MM.1S (cell line): ENCODE data around the gene CD6.

ENCODE experiments used
- DNase-seq: peaks from one replicate; pipeline ENCODE4 v3.0.0-alpha.2; 2015
- H2AFZ ChIP-seq: fragments of 300-600 bp; sonication (generic); 2 replicates; pipeline ENCODE4 v1.6.0; 2016; ENCODE audit warnings: antibody characterized with exemption, low read length
- H3F3A ChIP-seq: fragments of 300-600 bp; sonication (generic); 2 replicates; pipeline ENCODE4 v1.6.1; 2016; ENCODE audit warnings: mild to moderate bottlenecking, antibody characterized with exemption, low read length, moderate library complexity, mixed read lengths; ENCODE audit not compliant: insufficient read depth
- H3K27ac ChIP-seq: fragments of 300-600 bp; sonication (generic); 2 replicates; pipeline ENCODE4 v1.5.1; 2016; ENCODE audit warnings: mild to moderate bottlenecking, low read length
- H3K27me3 ChIP-seq: fragments of 300-600 bp; sonication (generic); replicated peaks from 2 replicates; pipeline ENCODE4 v1.6.0; 2016; ENCODE audit warnings: low read length; ENCODE audit not compliant: insufficient read depth
- H3K36me3 ChIP-seq: fragments of 300-600 bp; sonication (generic); replicated peaks from 2 replicates; pipeline ENCODE4 v1.6.1; 2016; ENCODE audit warnings: mild to moderate bottlenecking, low read length, mixed read lengths; ENCODE audit not compliant: insufficient read depth
- H3K4me1 ChIP-seq: fragments of 300-600 bp; sonication (generic); 2 replicates; pipeline ENCODE4 v1.6.1; 2016; ENCODE audit warnings: low read length, mixed read lengths
- H3K4me2 ChIP-seq: fragments of 300-600 bp; sonication (generic); 2 replicates; pipeline ENCODE4 v1.6.0; 2016; ENCODE audit warnings: low read depth, low read length
- H3K4me3 ChIP-seq: fragments of 300-600 bp; sonication (generic); 2 replicates; pipeline ENCODE4 v1.5.1; 2016; ENCODE audit warnings: low read length, mixed read lengths
- H3K79me2 ChIP-seq: fragments of 300-600 bp; sonication (generic); 2 replicates; pipeline ENCODE4 v1.6.1; 2016; ENCODE audit warnings: mixed run types, low read length, mixed read lengths
- H3K9ac ChIP-seq: fragments of 300-600 bp; sonication (generic); 2 replicates; pipeline ENCODE4 v1.6.1; 2016; ENCODE audit warnings: low read length, mixed read lengths
- H3K9me2 ChIP-seq: fragments of 300-600 bp; sonication (generic); replicated peaks from 2 replicates; pipeline ENCODE4 v1.6.1; 2016; ENCODE audit warnings: mild to moderate bottlenecking, low read length, mixed read lengths; ENCODE audit not compliant: insufficient read depth
- H3K9me3 ChIP-seq: fragments of 300-600 bp; sonication (generic); replicated peaks from 2 replicates; pipeline ENCODE4 v1.6.1; 2016; ENCODE audit warnings: mild to moderate bottlenecking, low read length, mixed read lengths; ENCODE audit not compliant: insufficient read depth
- H4K20me1 ChIP-seq: fragments of 300-600 bp; sonication (generic); 2 replicates; pipeline ENCODE4 v1.6.1; 2016; ENCODE audit warnings: mild to moderate bottlenecking, low read length, moderate library complexity, mixed read lengths; ENCODE audit not compliant: insufficient read depth
- CTCF ChIP-seq: fragments of 300-600 bp; sonication (generic); IDR thresholded peaks from 2 replicates; pipeline ENCODE4 v1.5.1; 2016; ENCODE audit warnings: antibody characterized with exemption, low read length, mixed read lengths
- EZH2 ChIP-seq: fragments of 300-600 bp; sonication (generic); optimal IDR thresholded peaks from 2 replicates; pipeline ENCODE3; 2017; ENCODE audit warnings: low read depth, mild to moderate bottlenecking, antibody characterized with exemption, low read length, mixed read lengths
- EZH2phosphoT487 ChIP-seq: fragments of 300-600 bp; sonication (generic); IDR thresholded peaks from 2 replicates; pipeline ENCODE4 v1.6.1; 2018; ENCODE audit warnings: antibody characterized with exemption, low read length

CD6 gene, protein sequence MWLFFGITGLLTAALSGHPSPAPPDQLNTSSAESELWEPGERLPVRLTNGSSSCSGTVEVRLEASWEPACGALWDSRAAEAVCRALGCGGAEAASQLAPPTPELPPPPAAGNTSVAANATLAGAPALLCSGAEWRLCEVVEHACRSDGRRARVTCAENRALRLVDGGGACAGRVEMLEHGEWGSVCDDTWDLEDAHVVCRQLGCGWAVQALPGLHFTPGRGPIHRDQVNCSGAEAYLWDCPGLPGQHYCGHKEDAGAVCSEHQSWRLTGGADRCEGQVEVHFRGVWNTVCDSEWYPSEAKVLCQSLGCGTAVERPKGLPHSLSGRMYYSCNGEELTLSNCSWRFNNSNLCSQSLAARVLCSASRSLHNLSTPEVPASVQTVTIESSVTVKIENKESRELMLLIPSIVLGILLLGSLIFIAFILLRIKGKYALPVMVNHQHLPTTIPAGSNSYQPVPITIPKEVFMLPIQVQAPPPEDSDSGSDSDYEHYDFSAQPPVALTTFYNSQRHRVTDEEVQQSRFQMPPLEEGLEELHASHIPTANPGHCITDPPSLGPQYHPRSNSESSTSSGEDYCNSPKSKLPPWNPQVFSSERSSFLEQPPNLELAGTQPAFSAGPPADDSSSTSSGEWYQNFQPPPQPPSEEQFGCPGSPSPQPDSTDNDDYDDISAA

DNA sequence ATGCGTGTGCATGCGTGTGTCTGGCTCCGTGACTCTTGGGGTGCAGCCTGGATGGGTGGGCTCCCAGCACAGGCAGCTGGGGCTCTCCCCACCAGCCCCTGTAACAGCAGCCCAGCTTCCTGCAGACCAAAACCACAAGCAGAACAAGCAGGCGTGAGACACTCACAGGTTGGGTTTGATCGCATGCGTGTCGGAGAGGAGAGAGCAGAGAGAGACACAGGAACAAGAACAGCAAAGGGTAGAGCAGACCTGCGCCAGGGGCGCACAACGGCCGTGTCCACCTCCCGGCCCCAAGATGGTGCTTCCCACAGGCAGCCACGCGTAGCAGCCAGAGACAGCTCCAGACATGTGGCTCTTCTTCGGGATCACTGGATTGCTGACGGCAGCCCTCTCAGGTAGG, at the start of gene CD6:
Gene CD6 (plus strand): TSS at position 161 of the 400 bp plus-strand sequence. CDS start 186 bp downstream, at position 347.
- H4K20me1 ChIP-seq = no peaks in the 10 kb centered on the region
- no peak within 1 kb of the TSS for H3K9ac ChIP-seq
- no peaks in the 10 kb centered on the region for H3K9me3 ChIP-seq
- H2AFZ ChIP-seq = 0 out of 2 replicates have a peak within 1 kb of the TSS, but pooled peaks have one; percentile 3
- H3K4me3 ChIP-seq = no peak within 1 kb of the TSS
- DNase-seq = no peak
- no peaks in the 10 kb centered on the region for H3K79me2 ChIP-seq
- no peak within 1 kb of the TSS for H3K27ac ChIP-seq
- peak within 1 kb of the TSS; percentile 3; the same call in 1 of the 2 replicates for H3K4me2 ChIP-seq
- no peaks in the 10 kb centered on the region for H3K9me2 ChIP-seq
- no peaks in the 10 kb centered on the region for H3K36me3 ChIP-seq
- no peaks in the 10 kb centered on the region for H3F3A ChIP-seq
- no peaks in the 10 kb centered on the region for H3K27me3 ChIP-seq
- H3K4me1 ChIP-seq = no peaks in the 10 kb centered on the region
- no peak for TF ChIP-seq EZH2
- no peak for TF ChIP-seq EZH2phosphoT487
- TF ChIP-seq CTCF = no peak

- peaks cover 11% of the 10 kb centered on the region for H3K36me3 ChIP-seq
- no peak overlapping the region for H3K4me3 ChIP-seq
- H4K20me1 ChIP-seq = peaks cover 34% of the 10 kb centered on the region
- H3K9me3 ChIP-seq = no peaks in the 10 kb centered on the region
- H3K9ac ChIP-seq = no peak overlapping the region
- H3K4me1 ChIP-seq = peaks cover 12% of the 10 kb centered on the region; the same call in 1 of the 2 replicates
- TF ChIP-seq EZH2phosphoT487 = no peak
- TF ChIP-seq CTCF = no peak
- no peak for TF ChIP-seq EZH2
- no peak overlapping the region for H2AFZ ChIP-seq
- DNase-seq = no peak
- H3K27me3 ChIP-seq = peaks cover 22% of the 10 kb centered on the region
- peaks cover 17% of the 10 kb centered on the region; the same call in 1 of the 2 replicates for H3F3A ChIP-seq
- peaks cover 40% of the 10 kb centered on the region for H3K79me2 ChIP-seq
- no peak overlapping the region for H3K27ac ChIP-seq
- H3K4me2 ChIP-seq = no peak overlapping the region
- H3K9me2 ChIP-seq = no peaks in the 10 kb centered on the region
Measured at GRCh38 chr11:60921777-60922335, 49.6 kb upstream of the CD6 start.

DNA sequence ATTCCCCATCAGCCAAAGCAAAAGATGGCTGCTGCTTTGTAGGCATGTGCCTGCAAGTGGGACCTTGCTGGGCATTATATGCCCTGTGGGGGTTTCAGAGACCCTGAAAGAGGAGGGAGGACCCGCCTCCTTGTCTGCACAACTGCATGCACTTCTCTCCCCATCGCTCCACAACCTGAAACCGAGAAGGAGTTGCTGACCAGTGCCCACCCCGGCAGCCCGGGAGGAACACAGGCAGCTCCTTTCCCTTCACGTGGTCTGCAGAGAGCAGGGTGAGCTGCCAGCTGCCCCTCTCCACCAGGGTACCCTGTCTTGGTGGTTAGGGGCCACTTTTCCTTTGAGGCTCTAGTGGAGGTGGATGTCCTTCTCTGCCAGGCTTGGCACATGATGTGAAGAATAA, 48.6 kb upstream of the CD6 start:
- H3K9ac ChIP-seq = no peak overlapping the region
- no peak overlapping the region for H3K4me2 ChIP-seq
- H3K4me1 ChIP-seq = peaks cover 9% of the 10 kb centered on the region; the same call in 1 of the 2 replicates
- H3K4me3 ChIP-seq = no peak overlapping the region
- no peaks in the 10 kb centered on the region for H3K9me3 ChIP-seq
- H3K79me2 ChIP-seq = peaks cover 29% of the 10 kb centered on the region
- H3K9me2 ChIP-seq = no peaks in the 10 kb centered on the region
- peaks cover 27% of the 10 kb centered on the region for H4K20me1 ChIP-seq
- DNase-seq = no peak
- H3K36me3 ChIP-seq = peaks cover 11% of the 10 kb centered on the region
- no peak overlapping the region for H3K27ac ChIP-seq
- H2AFZ ChIP-seq = no peak overlapping the region
- H3F3A ChIP-seq = peaks cover 17% of the 10 kb centered on the region; the same call in 1 of the 2 replicates
- peaks cover 22% of the 10 kb centered on the region for H3K27me3 ChIP-seq
- TF ChIP-seq EZH2 (no peak), CTCF (no peak), EZH2phosphoT487 (no peak)
